Measurements from ENCODE around the gene TRABD2B. TPM values are rescaled to one million over a fixed set of nuclear protein-coding genes. Genes with fewer than 3 reads are reported as not detected.

The TRABD2B gene
- total and polyA plus RNA-seq, 4 donors = 0.28 to 2.6 (median 1.3) TPM

GRCh38 chr1:48044311-48044710 is 47.1 kb upstream of the TRABD2B start:
- no peak overlapping the region for H3K27ac ChIP-seq (ENCODE audit: low read depth in 1 of 2, low read length in 2 of 2)
- no peaks in the 10 kb centered on the region for H3K4me1 ChIP-seq (ENCODE audit: control insufficient read depth in 4 of 4, insufficient read depth in 4 of 4, low read length in 3 of 4)
- H3K9ac ChIP-seq (ENCODE audit: low read depth in 1 of 2, low read length in 2 of 2) = no peak overlapping the region
- no peak for DNase-seq (ENCODE audit: low spot score)
- H3K4me3 ChIP-seq (ENCODE audit: low read depth in 1 of 3, low read length in 3 of 3) = no peak overlapping the region
- no peaks in the 10 kb centered on the region for H3K36me3 ChIP-seq (ENCODE audit: control insufficient read depth in 4 of 4, insufficient read depth in 3 of 4, low read depth in 1 of 4, low read length in 3 of 4)
- no peaks in the 10 kb centered on the region for H3K9me3 ChIP-seq (ENCODE audit: control insufficient read depth in 4 of 4, low read length in 3 of 4)
- no peaks in the 10 kb centered on the region for H3K27me3 ChIP-seq (ENCODE audit: control insufficient read depth in 4 of 4, insufficient read depth in 4 of 4, low read length in 3 of 4)
- 86% methylated on average over 2 of the region's 2 CpGs for WGBS
- TF ChIP-seq ZBTB33 (IDR thresholded peaks at IDR 0.05) (no peak), CTCF (IDR thresholded peaks at IDR 0.05; ENCODE audit: low read depth, low read length, missing input control) (no peak), RAD21 (IDR thresholded peaks at IDR 0.05) (no peak), REST (IDR thresholded peaks at IDR 0.05) (no peak), NR2F2 (IDR thresholded peaks at IDR 0.05) (no peak), EGR1 (IDR thresholded peaks at IDR 0.05; ENCODE audit: low read depth in 2 of 2) (no peak), RXRA (IDR thresholded peaks at IDR 0.05) (no peak), FOXA1 (IDR thresholded peaks at IDR 0.05) (no peak), SP1 (IDR thresholded peaks at IDR 0.05) (no peak), GABPA (IDR thresholded peaks at IDR 0.05 in 1 of 2, conservative IDR thresholded peaks at IDR 0.05 in 1 of 2) (no peak), HNF4G (IDR thresholded peaks at IDR 0.05) (no peak), HNF4A (conservative IDR thresholded peaks at IDR 0.05) (no peak), YY1 (IDR thresholded peaks at IDR 0.05) (no peak), FOXA2 (IDR thresholded peaks at IDR 0.05) (no peak)

- TF ChIP-seq YY1 (IDR thresholded peaks at IDR 0.05) (no peak), NR2F2 (IDR thresholded peaks at IDR 0.05) (no peak), GABPA (IDR thresholded peaks at IDR 0.05 in 1 of 2, conservative IDR thresholded peaks at IDR 0.05 in 1 of 2) (no peak), FOXA2 (IDR thresholded peaks at IDR 0.05) (no peak), TAF1 (conservative IDR thresholded peaks at IDR 0.05) (no peak), JUND (IDR thresholded peaks at IDR 0.05) (no peak), ATF3 (IDR thresholded peaks at IDR 0.05) (no peak), REST (IDR thresholded peaks at IDR 0.05) (no peak), RXRA (IDR thresholded peaks at IDR 0.05) (no peak), HNF4G (IDR thresholded peaks at IDR 0.05) (no peak), SP1 (IDR thresholded peaks at IDR 0.05) (no peak)
- no peak overlapping the region for H3K27ac ChIP-seq (ENCODE audit: low read depth in 1 of 2, low read length in 2 of 2)
- H3K27me3 ChIP-seq (ENCODE audit: control insufficient read depth in 4 of 4, insufficient read depth in 4 of 4, low read length in 3 of 4) = no peaks in the 10 kb centered on the region
- H3K36me3 ChIP-seq (ENCODE audit: control insufficient read depth in 4 of 4, insufficient read depth in 3 of 4, low read depth in 1 of 4, low read length in 3 of 4) = no peaks in the 10 kb centered on the region
- H3K9ac ChIP-seq (ENCODE audit: low read depth in 1 of 2, low read length in 2 of 2) = no peak overlapping the region
- H3K9me3 ChIP-seq (ENCODE audit: control insufficient read depth in 4 of 4, low read length in 3 of 4) = no peaks in the 10 kb centered on the region
- WGBS = 53% methylated on average over 2 of the region's 2 CpGs
- H3K4me3 ChIP-seq (ENCODE audit: low read depth in 1 of 3, low read length in 3 of 3) = no peak overlapping the region
- no peak for DNase-seq (ENCODE audit: low spot score)
- no peaks in the 10 kb centered on the region for H3K4me1 ChIP-seq (ENCODE audit: control insufficient read depth in 4 of 4, insufficient read depth in 4 of 4, low read length in 3 of 4)
These were observed 46.4 kb upstream of the TRABD2B start for GRCh38 chr1:48043622-48044021.
